Stimulated activated CD4-positive, alpha-beta T cell treated with anti-CD3 and anti-CD28 coated beads, Interleukin-15, amount 100 ng/mL, for 24 hours (primary cell): ENCODE measurements around the gene GMPPA.
A peak's percentile ranks its signal among the peaks of the same experiment; 100 is the strongest.

Experiments
- DNase-seq: peaks from one replicate; pipeline ENCODE4 v3.0.0-alpha.2; 2020

GMPPA gene

GRCh38 chr2:219468410-219469185, 30.1 kb upstream of the GMPPA start:
- DNase-seq, result no peak

GRCh38 chr2:219469186-219469724, 29.4 kb upstream of the GMPPA start:
- DNase-seq, result no peak

GRCh38 chr2:219470429-219470828, 28.3 kb upstream of the GMPPA start:
- DNase-seq, result no peak

- DNase-seq, result no peak
Measured at GRCh38 chr2:219471476-219472371, 27.0 kb upstream of the GMPPA start.

- DNase-seq, result no peak
Measured at GRCh38 chr2:219472629-219473187, 26.0 kb upstream of the GMPPA start.

GRCh38 chr2:219473511-219473910, 25.2 kb upstream of the GMPPA start:
- DNase-seq, result no peak

- DNase-seq, result no peak
Measured at GRCh38 chr2:219474285-219475060, 24.2 kb upstream of the GMPPA start.

- no peak for DNase-seq
Measured at GRCh38 chr2:219475278-219475677, 23.4 kb upstream of the GMPPA start.

GRCh38 chr2:219475697-219476651, 22.7 kb upstream of the GMPPA start:
- DNase-seq, result peak; percentile 81

GRCh38 chr2:219476652-219477151, 22.0 kb upstream of the GMPPA start:
- DNase-seq, result no peak

GRCh38 chr2:219477179-219477578, 21.5 kb upstream of the GMPPA start:
- no peak for DNase-seq

- DNase-seq, result no peak
Measured at GRCh38 chr2:219477815-219478214, 20.9 kb upstream of the GMPPA start.

- no peak for DNase-seq
Measured at GRCh38 chr2:219478916-219479315, 19.8 kb upstream of the GMPPA start.

- DNase-seq, result no peak
Measured at GRCh38 chr2:219480004-219480403, 18.7 kb upstream of the GMPPA start.

- DNase-seq, result no peak
Measured at GRCh38 chr2:219482674-219483405, 15.9 kb upstream of the GMPPA start.

- DNase-seq, result no peak
Measured at GRCh38 chr2:219483451-219484342, 15.0 kb upstream of the GMPPA start.

GRCh38 chr2:219484343-219485200, 14.1 kb upstream of the GMPPA start:
- peak; percentile 26 for DNase-seq

GRCh38 chr2:219485201-219485580, 13.5 kb upstream of the GMPPA start:
- DNase-seq, result no peak
